TTC549 (cell line): ENCODE data around the gene CDC42BPG.

Experiments
- FAIRE-seq: peaks from 2 replicates; lab custom pipeline; 2012; peaks lifted over from hg19 to GRCh38; lab: Jason Lieb, UNC

The CDC42BPG gene

DNA sequence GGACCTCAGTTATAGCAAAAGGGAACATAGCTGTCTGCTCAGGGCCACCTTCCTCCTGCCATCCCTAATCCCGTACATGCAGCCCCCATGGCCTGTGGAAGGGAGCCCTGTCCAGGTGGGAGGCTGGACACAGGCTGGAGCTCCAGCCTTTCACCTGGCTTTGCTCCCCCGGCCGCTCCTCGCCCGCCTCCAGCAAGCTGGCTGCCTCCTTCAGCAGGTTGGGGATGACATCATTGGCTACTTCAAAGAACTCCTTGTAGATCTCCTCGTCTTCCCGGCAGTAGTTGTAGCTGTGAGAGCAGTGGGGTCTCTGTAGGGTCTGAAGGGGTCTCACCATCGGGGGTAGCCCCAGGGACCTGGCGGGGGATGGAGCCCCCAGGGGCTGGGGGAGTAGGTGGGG, 39.0 kb downstream of the CDC42BPG start:
- FAIRE-seq: no peak

DNA sequence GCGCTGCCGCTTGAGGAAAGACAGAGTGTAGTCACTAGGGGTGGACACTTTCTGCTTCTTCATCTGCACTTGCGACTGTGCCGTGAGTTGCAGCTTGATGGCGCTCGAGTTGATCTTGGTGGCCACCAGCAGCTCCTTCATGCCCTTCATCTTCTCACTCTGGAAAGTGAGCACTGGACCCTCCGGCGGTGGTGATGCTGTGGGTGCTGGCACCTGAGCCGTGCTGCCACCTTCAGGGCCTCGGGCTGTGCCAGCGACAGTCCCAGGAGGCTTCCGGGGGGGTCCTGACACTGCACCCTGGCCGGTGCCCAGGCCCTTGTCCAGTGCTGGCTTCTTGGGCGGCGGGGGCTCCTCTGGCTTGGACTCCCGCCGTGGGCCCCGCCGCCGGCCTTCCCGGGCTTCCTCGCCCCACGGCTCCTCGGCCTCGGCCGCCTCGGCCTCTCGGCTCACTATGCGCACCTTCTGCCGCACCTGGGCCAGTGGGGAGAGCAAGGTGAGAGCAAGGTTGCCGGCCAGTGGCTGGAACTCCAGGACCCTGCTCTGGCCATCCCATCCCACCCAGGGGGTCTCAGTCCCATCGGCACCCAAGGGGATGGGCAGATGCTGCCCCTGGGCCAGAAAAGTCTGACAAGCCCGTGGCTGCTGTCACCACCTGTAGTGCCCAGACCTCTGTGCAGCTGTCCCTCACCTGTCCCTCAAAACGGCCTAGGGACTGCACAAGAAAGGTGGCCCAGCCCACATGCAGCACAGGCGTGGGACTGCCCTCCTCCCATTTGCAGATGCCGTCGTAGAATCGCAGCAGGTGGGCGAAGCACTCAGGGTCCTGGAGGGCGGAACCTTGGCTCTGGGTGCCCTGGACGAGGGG, 39.9 kb downstream of the CDC42BPG start:
- FAIRE-seq: no peak

DNA sequence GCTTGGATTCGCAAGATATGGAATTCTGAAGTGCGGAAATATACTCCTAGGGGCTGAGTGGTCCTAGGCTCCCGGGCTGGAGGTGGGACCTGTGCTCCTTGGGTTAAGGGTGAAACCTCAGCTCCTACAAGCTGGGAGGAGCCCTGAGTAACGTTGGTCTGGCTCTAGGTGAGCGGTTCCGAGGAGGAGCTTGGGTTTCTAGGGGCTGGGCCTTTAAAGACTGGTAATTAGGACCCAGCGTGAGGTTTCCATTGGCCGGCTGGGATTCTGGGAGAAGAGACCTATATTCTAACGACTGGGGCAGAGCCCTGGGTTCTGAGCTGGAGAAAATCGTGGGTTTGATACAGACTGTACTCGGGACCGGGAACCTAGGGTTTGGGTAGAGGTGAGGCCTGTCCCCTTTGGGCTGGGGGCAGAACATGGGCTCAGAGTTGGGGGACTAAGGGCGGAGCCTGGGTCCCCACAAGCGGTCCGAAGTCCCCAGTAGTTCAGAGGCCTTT, 40.6 kb downstream of the CDC42BPG start:
- FAIRE-seq: no peak

DNA sequence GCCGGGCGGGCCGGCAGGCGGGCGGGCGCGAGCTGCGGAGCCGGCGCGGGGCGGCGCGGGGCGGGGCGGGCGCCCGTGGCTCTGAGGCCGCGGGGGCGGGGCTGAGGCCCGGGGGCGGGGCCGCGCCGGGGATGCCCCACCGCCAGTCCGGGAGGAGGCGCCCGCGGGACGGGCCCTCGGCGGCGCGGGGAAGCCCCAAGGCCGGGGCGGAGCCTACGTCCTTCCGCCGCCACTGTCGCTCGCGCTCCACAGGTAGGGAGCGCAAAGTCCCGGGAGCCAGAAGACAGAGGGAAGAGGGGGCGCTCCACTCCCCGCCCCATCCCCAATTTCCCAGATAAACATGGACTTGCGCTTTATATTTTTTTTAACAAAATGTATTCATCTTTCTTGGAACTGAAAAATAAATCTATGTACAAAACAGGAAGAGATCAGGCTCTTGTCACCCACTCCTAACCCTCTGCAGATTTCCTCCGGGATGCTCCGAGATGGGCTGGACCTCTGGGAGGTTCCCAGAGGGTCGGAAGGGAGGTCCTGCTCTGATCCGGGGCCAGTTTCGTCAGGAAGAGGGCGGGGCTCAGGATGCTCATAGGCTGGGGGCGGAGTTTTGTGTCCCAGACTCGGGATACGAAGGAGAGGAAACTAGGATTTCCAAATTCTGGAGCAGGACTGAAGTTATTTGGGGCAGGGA, 41.2 kb downstream of the CDC42BPG start, which contains the start of gene MAP4K2:
TSS of gene MAP4K2 (minus strand) at position 57 of the 688 bp plus-strand sequence. CDS start 65 bp downstream, outside the sequence.
- FAIRE-seq: peak; percentile 9

DNA sequence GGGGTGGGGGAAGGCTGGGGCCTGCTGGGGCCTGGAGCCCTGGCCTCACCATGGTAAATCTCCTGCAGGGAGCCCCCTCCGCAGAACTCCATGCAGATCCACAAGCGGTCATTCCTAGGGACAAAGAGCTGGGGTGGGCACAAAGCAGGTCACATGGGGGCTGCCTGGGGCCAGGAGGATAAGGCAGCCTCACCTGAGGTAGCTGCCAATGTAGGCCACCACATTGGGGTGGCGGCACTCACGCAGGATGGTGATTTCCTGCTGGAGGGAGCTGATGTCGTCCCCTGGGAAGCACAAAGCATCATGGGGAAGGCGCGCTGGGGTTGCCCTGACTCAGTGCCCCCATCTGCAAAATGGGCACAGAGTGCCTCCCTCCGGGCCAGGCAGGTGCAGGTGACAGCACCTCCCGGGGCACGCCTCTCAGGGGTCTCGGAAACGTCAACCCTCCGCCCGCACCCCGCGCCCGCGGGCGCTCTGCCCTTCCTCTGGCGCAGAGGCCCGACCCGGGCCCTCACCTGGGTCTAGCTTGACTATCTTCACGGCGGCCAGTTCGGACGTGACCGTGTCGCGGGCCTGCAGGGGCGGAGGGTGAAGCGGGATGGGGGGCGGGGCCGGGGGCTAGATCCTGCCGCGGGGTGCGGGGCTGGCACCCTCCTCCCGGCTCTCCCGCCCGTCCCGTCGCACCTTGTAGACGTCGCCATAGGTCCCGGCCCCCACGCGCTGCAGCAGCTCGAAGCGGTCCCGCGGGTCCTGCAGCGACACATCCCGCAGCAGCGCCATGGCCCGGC, 41.9 kb downstream of the CDC42BPG start:
- FAIRE-seq: no peak

DNA sequence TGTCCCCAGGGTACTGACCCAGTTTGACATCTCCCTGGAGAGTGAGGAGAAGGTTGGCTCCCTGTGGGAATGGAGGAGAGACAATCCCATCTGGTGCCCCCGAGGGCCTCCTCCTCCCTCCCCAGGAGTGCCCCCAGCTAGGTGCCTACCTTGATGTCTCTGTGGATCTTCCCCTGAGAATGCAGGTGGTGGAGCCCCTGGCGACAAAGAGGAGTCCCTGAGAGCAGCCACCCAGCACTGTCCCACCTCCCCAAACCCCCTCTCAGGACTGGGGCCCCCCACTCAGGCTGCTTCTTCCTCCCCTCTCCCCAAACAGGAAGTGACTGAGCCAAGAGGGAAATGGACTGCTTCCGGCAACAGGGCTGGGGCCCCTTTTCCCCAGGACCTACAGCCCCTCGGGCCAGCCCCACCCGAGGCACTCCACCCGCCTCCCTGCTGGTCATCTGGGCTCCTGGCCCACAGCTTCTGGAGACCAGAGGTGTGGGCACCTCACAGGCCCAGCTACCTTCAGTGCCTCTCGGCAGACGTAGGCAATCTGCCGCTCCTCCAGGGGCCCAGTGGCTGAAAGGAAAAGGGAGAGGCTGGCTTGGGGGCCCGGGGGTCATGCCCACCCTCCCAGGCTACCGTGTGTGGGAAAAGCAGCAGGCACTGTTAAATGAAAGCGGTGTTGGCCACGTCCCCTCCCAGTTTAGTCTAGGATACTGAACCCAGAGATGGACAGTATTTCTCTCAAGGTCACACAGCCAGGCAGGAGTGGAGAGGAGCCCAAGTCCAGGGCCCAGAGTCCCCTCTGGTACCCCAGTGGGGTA, 42.7 kb downstream of the CDC42BPG start:
- no peak for FAIRE-seq

DNA sequence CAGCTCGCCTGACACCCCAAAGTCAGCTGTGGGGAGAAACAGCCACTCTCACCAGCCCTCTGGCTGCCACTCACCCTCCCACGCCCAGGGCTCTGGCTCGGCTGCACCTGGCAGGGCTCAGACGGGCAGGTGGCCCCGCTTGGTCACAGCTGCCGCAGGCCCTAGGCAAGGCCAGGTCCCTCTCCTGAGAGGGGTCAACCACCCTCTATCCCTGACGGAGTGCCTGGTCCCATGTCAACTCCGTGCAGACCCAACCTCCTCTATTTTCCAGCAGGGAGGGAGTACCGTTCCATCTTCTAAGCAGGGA, 43.3 kb downstream of the CDC42BPG start:
- no peak for FAIRE-seq

DNA sequence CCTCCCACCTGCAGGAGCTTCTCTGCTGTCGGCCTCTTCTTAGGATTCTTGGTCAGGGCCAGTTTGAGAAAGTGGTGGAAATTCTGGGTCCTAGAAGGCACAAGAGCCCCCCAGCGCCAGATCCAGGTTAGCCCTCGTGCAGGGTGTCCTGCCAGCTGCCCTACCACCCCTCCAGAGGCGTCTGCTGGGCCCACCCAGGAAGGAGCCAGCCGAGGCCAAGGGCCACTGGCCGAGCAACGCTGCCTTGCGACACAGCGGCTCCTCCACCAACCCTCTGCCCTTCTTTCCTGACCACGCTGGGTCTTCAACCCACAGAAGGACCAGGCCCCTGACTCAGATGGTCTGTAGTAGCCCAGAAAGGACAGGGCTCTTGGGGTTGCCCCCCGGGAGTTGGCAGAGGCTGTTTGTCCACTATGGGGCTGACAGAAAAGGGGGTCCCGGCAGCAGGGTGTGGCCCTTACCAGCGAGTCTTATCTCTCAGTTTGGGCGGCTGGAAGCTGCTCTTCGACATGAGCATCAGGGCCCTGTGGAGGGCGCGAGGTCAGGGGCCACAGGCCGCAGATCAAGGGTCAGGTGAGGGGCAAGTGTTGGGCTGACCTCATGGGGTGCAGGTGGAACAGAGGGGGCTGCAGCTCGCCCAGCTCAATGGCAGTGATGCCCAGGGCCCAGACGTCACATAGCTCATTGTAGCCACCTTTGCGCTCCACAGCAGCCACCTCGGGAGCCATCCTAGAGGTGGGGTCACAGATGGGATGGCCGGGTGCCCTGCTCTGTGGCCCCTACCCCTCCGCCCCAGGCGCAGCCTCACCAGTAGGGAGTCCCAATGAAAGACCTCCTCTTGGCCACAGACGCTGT, 43.9 kb downstream of the CDC42BPG start:
- no peak for FAIRE-seq

DNA sequence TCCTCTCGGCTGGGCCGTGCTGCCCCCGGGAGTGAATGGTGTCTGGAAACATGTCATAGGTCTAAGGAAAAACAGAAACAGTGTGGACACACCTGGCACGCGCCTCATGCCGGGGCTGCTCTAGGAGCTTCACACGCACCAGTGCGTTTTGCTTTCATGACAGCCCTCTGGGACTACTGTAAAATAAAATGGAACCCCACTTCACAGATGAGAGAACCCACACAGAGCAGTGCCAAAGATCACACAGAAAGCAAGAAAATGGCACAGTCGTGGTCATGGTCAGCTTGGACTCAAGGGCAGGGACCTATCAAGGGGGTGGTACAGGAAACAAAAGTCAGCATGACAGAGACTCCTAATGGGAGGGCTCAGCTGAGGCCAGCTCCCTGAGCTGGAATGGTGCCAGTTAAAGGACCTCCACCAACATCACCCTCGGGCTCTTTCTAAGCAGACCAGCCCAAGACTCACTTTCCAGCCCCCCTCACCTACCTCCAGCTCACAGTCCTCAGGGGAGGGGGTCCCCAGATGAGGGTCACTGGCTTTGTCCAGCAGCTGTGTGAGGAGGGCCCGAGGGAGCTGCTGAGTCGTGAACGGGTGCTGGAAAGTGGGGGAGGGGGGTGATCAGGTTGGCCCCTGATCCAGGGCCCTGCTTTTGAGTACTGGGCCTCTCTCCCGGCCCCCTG, 44.7 kb downstream of the CDC42BPG start:
- no peak for FAIRE-seq

DNA sequence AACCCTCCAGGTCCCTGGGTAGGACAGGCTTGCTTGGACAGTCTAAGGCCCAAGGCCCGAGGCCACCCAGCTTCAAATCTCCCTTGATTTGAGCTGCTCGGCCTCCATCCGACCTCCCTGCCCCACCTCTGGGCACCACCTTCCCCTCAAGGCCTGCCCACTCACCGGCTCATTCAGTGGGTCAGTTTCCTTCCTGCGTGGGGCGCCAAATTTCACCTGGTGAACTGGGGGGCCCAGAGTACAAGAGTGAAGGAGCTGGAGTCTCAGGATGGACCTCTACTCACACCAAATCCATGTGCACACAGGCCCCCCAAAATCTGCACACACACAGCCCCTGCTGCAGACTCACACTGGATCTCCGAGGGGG, 45.2 kb downstream of the CDC42BPG start:
- FAIRE-seq: no peak

DNA sequence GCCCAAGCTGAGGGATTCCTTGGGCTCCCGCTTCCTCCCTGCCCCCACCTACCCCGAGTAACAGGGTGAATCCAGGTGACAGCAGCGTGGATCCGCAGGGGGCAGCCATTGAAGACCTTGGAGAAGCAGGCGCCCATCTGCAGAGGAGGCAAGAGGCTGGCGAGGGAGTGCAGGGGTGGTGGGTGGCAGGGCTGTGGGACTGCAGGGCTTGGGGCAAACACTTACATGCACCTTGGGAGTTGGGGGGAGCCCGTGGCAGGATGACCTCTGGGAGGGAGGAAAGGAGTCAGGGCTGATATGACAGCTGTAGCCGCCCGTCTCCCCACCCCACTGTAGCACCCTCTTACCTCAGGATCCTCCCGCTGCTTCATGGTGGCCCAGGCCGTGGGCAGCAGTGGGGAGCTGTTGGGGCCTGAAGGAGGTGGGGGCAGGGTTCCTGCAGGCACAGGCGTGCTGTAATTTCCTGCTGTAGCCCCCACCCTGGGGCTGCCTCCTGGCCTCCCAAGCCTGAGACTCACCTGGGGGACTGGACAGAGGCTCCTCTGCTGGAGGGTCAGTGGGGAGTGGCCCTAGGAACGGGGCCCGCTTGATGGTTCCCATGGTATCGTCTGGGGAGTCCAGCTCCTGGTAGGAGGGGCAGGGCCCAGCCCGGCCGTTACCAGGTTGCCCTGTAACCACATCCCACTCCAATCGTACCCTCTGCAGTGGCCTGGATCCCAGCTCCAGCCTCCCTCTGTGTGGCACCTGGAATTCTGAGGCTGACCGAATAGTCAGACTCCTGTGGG, 47.5 kb downstream of the CDC42BPG start:
- no peak for FAIRE-seq

DNA sequence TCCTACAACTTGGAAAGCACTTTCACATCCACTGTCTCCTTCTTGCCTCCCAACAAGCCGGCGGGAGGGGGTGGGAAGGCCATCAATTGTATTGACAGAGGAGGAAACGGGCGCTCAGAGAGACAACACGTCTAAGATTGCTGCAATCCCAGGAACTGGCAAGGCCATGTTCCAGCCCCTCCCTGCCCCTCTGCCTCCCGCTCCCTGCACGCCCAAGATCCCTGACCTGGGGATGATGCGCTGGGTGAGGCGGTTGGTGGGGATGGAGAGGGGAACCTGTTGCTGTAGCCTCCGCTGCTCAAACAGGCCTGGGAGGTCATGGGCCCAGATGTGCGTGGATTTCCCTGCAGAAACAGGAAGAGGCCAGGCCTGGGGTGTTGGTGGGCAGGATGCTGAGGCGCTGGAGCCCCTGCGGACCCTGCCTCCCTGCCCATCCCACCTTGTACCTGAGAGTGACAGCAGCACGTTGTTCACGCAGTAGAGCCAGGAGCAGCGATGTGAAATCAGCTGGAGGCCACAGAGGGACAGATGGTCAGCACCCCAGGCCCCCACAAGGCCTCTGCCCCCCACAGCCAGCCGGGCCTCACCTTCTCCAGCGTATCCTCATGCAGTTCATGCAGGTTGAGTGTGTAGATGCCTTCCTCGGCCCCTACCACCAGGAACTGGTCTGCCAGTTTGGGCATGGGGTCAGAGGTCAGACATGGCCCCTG, 48.3 kb downstream of the CDC42BPG start:
- no peak for FAIRE-seq

DNA sequence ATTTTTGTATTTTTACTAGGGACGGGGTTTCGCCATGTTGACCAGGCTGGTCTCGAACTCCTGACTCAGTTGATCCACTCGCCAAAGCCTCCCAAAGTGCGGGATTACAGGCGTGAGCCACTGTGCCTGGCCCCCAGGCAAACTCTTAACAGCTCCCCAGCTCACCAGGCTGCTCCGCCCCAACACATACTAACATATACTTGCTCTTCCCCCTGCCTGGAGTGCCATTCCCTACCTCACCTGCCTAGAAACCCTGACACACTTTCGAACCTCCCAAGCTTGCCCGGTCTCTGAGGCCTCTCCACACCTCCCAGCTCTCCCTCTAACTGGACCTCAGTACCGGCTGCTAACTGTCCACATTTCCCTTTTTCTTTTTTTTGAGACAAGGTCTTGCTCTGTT, 49.9 kb downstream of the CDC42BPG start:
- no peak for FAIRE-seq

DNA sequence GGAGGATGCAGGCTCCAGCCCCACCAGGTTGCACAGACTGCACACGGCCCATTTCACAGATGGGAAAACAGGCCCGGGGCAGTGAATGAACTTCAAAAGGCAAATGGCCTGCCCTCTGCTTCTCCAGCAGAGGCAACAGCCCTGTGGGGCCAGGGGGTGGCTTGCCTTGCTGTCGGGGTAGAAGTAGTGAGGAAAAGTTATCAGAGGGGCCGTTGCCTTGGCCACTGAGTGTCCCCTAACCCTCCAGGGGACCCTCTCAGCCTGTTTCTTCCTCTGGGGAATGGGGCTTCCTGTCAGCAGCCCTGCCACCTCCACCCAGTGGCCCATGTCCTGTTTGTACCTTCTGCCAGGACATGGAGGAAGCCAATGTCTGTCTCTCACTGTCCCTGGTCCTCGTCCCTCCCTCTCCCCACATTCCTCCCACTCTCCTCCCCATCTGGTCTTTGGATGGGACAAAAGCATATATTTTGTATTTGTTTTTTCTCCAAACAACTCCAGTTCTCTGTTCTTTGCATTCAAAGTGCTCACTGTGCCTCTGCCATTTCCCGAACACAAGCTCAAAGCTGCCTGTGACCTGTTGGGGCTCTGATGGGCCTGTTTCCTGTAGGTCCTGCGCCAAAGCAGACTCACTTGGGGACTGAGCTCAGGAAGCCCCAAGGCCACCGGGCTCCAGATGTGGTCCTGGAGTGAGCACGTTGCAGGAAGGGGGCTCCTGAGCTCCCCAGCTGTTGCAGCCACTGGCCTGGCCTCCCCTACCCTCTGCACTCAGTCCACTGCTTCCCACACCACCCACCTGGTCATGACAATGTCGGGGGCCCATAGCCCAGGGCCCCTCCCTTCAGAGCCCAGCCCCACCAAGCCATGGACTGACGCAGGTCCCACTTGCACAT, 50.9 kb downstream of the CDC42BPG start:
- no peak for FAIRE-seq

DNA sequence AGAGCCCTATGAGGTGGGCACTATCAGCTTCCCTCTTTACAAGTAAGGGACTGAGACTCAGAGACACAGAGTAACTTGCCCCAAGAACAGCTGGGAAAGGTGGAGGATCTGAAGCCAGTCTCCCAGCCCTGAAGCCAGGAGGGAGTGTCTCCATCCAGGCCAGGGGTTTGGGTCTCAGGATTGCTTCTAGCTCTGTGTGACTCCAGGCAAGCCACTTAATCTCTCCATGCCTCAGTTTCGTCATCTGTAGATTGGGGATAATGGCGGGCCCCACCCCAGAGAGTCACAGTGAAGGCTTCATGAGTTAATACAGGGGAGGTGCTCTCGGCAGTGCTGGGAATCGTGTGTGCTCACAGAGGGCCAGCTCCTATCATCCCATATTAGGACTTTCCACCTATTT, 52.0 kb downstream of the CDC42BPG start:
- no peak for FAIRE-seq

DNA sequence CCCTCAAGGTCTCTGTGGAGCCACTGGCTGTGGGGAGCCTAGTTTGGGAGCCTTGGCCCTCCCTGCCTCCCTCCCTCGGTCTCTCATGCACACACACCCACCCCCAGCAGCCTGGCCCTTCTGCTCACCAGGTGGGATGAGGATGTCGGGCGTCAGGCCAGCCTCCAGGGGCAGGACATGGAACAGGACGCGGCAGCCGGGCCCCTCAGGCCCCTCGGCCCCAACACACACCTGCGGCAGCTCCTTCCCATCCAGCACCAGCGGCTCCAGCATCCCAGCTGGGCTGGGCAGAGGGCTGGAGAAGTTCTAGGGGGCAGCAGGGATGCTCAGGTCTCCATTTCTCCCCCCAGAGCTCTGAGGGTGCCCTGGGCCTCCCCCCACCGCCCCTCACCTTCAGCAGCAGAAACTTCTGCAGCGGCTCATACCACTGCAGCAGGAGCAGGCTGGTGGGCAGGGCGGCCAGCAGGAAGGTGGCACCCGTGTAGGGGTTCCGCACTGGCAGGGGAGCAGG, 52.6 kb downstream of the CDC42BPG start:
- no peak for FAIRE-seq

DNA sequence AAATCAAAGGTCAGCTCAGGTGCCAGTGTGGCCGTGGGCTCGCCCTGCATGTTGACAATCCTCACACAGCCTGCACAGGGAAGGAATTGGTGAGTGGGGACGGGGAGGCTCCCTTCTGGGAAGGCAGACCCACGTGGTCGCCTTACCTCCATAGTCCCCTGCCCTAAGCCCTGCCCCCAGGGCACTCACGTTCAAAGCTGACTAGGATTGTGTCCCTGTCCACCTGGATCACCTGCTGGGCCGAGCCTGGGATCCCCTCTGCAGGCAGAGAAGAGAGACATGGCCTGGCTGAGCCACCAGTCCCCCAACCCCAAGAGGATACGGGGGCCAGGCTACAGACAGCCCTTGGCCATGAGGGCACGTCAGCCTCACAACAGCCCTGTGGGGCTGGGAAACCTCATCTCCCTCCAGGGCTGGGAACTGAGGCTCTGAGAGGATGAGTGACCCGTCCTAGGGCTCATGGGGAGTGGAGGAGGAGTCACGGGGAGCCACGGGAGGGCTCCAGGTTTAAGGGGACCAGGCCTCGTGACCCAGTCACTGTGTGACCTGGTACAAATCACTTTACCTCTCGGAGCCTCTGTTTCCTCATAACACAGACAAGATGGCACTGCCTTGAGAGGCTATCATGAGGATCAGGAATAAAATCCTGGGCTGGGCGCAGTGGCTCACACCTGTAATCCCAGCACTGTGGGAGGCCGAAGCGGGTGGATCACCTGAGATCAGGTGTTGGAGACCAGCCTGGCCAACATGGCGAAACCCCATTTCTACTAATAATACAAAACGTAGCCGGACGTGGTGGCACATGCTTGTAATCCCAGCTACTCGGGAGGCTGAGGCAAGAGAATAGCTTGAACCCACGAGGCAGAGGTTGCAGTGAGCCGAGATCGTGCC, 54.0 kb downstream of the CDC42BPG start:
- FAIRE-seq: no peak
